HG03280 (cell line): ENCODE data around the gene KCNIP1.

Source experiments
- ATAC-seq: cut with Tn5 transposase; IDR thresholded peaks from one replicate; pipeline ENCODE4 v1.9.1; 2021; ENCODE audit warnings: mild to moderate bottlenecking, moderate library complexity; ENCODE audit not compliant: unreplicated experiment

The KCNIP1 gene

DNA sequence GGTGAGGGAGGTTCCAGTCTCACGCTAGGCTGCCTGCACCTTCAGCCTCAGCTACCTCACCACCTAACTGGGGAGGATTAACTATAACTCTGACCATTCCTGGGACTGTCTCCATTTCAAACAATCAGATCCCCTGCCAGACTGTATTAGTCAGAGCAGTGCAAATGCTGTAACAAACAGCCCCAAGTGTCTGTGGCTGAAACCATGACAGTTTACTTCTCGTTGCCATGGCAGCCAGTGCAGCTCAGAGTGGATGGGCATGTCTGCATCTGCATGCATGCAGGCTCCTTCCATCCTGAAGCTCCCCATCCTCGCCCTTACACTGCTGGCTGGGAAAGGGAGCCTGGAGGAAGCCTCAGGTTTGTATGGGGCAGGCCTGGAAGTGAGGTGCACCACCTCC, 86.7 kb downstream of the KCNIP1 start:
- no peak for ATAC-seq

DNA sequence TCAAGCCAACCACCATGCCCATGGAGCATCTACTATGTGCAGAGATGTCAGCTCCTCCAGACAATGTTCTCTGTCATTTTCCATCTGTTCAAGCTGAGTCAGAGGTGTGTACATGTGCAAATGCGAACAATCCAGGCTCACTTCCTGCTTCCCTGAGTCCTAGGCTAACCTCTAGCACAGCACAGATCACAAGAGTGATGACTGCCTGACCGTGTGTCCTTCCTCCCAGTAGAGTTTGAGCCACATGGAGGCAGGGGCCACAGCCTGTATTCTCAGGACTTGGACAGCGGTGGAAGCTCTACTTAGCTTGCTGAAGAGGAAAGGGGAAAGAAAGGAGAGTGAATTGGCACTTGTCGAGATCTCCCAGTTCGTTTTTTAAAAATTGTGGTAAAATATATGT, 87.2 kb downstream of the KCNIP1 start:
- ATAC-seq, result no peak

DNA sequence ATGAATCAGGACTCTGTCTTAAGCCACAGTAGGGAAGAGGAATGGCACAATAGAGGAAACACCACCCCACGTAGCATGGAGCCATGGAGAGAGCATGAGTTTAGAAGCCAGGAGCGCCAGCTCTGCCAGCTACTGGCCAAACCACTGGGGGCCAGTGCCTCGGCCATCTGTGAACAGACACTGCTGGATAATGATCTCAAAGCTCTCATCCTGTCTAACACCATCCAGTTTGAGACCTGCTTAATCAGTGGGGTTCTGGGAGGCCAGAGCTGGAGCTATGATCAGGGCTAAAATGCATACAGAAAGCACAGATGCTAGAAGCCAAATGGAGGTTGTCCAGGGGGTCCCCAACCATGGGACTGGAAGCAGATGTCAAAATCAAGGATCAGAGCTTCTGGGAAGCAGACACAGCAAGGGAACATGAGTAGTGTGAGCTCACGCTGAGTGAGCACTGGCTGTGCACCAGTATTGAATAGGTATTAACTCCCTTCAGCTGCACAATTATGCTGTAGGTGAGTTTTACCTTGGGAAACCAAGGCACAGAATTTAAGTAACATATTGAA, 92.7 kb downstream of the KCNIP1 start:
- ATAC-seq, result no peak

DNA sequence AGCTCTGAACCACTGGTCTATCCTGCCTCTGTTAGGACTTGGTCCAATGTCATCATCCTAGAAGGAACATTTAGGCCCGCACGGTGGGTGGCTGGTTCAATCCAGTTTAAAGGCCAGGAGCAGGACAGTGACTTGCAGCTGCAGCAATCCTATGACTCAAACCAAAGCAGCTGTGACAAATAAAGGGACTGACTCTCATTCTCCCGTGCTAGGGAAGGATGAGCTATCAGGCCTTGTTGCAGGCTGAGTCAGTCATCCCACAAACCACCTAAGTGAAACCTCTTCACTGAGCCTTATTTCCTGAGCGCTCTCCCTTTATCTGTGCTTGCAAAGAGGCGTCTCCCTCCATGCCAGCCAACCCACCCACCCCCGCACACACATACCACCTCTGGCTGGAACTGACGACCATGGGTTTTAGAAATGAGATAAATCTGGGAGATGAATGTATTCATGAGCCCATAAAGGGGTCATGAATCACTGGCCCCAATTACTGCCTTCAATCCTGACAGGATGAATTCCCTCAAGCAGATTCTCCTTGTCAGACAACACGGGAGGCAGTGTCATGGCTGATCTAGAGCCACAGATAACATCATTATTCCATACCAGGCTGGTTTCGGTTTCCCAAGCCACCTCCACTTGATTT, 93.4 kb downstream of the KCNIP1 start:
- ATAC-seq, result no peak

DNA sequence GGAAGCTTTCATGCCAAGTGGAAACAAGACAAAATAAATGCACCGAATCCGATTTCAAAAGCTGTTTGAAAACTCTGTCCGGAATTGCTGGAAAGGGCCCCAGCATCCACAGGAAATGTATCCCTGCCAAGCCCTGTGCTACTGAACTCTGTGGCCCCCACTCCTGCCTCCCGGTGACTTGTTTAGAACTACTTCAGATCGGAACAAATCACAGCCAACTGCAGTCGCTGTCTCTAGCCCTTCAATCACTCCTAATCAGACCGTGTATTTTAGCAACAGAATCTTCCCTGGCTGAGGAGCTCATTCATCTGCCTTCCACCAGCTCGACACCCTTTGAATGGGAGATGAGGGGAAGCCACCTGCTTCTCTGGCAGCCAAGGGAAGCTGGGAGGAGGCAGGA, 94.1 kb downstream of the KCNIP1 start:
- ATAC-seq, result no peak

DNA sequence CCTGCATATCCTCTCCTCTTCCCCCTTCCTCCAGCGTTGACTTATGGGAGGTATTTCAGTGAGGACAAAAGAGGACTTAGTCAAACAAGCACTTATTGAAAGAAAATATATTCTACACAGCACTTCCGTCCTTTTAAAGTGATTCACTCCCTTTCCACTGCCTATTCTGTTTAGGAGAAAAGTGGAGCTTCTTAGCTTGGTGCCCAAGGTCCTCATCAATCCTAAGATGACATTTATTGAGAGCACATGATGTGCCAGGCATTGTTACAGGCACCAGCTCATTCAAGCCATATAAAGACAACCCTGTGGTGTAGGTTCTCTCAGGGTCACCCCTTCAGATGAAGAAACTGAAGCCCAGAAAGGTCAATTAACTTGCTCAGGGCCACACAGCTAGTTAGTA, 95.9 kb downstream of the KCNIP1 start:
- no peak for ATAC-seq

DNA sequence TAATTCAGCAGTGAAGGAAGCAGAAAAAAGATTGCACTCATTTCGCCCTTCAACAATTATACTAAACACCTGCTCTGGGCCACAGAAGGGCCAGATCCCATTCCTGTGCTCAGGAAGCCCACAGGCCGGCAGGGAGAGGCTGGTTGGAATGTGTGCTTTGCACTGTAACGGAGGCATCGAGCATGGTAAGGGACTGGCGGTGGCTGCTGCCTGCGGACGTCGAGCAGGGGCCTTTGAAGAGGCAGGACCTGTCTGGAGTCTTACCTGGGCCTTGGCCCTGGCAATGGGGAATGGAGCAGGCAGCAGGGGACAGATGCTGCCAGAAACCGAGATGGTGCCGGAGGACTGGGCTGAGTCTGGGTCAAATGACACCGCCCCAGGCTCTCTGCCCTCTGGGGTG, 97.8 kb downstream of the KCNIP1 start:
- no peak for ATAC-seq

DNA sequence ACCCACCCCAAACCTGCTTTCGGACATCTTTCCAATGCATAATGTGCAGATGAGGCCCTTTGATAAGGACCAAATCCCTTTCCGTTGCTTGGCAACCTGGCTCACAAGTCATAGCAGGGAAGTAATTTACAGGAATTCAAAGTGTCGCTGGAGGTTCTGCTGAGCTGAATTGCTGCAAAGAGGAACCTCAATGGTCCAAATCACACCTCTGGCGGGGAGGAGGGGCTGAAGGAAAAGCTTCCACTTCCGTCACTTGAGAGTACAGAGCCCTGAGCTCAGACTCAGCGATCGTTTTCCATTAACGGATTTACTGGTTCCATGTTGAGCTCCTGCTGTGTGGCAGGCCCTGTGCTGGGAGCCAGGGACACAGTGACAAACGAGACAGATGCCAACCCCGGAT, 99.3 kb downstream of the KCNIP1 start:
- no peak for ATAC-seq

DNA sequence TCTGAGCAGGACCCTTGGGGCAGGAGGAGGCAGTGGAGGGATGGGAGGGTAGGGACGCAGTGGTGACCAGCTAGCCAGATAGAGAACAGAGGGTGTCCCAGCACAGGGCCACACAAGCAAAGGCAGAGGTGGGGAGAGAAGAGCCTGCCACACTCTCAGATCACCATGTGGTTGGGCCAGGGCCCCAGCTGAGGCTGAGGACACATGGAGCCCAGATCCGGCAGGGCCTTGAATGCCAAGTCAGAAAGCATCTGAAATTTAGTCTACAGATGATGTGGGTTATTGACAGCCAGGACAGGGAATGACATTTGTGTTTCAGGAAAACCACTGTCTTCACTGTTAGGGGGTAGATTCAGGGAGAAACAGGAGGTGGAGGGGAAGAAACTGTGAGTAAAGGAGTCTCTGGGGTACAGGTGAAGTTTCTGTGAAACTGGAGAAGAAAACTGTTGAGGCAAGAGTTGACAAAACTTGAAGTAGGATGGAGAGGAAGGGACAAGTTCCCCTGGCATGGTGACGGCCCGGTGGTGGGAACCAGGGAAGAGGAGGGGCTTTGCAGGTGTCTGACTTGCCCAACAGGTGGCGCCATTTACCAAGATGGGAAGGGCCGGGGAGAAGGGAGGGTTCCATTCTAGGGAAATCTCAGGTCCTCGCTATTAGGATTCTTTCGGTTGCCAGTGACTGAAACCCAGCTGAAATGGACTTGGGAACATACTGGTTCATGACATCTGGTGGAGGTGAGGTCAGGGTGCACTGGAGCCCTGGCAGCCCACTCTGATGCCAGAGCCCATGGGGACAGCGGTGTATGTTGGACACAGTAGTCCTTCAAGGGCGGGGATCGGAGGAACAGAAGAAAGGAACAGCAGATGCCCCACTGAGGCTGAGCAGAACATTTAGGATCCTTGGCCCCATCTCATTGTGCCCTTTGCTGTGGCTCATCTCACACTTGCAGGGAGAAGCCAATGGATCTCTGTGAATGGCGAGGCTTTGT, 100.1 kb downstream of the KCNIP1 start:
- peak; percentile 54 for ATAC-seq

DNA sequence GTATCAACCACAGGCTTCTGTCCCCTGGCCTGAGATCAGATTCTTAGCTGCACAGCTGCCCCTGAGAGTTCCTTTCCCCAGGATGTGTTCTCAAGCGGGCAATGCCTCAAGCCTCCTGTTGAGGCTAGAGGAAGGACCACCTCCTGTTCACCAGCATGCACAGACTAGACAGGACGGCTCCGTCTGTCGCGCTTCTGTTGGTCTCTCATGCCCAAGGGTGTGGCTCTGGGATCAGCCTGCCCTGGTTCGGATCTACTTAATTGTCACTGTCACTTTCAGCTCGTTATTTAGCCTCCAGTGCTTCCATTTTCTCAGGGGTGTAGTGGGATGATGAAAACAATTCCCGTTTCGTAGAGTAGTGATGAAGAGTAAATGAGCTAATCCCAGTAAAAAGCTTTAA, 103.1 kb downstream of the KCNIP1 start:
- no peak for ATAC-seq

DNA sequence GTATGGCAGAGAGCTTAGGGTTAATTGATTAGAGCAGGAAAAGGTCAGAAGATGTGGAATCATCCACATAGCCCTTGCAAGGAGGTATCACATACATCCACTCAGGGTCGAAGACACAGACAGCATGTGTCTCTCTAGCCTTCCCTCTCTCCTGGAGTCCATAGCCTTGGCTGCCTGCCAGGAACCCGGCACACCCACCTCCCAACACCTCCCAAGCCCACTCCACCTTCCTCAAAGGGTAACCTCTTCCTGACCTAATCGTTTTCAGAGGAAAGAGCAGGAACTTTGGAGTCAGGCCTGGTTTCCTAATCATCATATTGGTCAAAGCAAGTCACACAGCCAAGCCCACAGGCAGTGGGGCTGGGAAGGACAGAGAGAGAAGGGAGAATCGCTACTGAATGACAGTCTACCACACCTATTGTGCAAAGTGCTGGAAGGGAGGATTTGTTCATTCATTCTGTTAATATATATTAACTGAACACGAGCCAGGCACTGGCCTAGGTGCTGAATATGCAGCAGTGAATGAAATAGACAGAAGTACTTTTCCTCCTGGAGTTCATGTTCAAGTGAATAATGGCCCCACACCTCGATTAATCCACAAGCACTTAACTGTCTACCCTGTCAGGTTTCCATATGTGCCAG, 107.8 kb downstream of the KCNIP1 start:
- no peak for ATAC-seq

DNA sequence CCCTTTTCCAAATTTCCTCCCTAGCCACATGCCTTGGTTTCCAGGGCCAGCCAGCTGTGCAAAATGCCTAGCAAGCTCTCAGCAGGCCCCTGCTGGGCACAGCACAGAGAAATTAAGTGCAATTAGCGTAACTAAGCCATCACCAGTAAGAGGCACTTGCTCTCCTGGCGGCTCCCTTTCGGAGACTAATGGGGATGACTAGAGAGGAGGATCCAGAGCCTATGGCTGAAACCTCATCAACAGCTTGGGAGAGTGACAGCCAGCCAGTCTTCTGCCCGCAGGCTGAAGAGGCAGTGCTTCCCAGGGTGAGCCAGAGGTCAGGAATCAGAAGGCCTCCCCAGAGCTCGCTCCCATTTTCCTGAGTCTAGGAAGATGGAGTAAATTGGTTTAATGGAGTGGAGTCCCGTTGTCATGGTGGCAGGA, 108.4 kb downstream of the KCNIP1 start:
- ATAC-seq, result no peak

DNA sequence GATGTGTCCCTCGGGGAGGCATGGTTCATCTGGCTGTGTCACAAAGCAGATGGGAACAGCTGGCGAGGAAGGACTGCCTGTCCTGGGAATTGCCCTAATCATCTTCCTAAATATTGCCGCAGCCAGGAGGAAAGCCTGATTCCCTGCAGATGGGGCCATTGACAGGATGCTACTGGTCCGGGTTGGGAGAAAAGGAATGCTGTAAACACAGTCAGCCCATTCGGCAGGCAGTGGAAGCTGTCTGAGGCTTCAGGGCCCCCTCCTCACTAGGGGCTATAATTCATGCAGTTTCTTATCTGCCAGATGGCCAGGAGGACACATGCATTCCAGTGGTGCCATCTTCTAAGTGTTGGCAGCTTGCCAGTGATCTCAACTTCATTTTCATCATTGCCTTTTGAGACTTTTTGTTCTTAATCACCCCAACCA, 110.3 kb downstream of the KCNIP1 start:
- no peak for ATAC-seq

DNA sequence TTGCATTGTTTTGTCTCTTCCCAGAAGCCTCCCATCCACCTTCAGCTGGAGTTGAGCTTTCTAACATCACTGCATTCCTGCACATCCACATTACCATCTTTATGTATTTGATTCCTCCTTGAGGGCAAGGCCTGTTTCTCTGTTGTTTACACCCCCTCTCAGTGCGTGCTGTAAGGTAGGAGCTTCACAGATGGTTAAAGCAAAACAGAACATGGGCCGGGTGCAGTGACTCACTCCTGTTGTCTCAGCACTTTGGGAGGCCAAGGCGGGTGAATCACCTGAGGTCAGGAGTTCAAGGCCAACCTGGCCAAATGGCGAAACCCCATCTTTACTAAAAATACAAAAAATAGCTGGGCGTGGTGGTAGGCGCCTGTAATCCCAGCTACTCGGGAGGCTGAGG, 110.9 kb downstream of the KCNIP1 start:
- ATAC-seq, result no peak

DNA sequence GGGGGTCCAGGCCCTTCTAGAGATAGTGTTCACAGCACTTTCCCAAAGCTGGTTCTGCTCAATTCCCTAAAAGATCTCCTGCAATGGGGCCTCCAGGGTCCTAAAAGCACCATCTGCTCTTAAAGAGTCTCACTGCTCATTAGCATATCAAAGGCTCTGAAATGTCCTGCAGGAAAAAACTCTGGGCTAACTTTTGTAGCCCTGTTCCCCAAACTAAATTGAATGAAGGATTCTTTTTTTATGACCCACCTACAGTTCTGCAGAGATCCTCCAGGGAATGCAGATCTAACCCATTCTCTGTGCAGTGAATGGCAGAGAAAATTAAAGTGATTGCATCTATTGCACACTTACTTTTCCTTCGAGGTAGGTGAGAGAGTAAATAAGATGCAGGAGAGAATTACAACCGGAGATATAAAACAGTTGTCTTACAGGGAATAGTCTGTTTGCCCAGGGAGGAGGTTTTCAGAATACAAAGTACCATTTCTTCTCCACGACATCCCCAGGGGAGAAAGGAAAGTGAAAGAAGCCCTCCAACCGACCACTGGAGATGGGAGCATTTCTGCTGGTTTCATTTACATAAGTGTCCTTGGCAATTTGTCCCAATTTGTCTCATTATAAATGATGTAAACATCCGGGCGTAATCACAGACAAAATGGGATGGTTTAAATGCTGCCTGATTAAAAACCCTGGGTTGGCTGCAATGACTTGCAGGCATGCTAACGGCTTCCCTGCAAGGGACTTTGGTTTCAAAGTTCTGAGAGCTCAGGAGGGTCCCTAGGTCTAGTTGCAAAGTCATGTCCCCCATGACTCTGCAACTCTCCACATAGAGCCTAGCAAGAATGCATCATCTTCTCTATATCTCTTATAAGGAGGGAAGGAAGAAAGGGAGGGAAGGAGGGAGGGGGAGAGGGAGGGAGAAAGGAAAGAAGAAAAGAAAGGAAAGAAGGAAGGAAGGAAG, 114.0 kb downstream of the KCNIP1 start:
- ATAC-seq, result no peak

DNA sequence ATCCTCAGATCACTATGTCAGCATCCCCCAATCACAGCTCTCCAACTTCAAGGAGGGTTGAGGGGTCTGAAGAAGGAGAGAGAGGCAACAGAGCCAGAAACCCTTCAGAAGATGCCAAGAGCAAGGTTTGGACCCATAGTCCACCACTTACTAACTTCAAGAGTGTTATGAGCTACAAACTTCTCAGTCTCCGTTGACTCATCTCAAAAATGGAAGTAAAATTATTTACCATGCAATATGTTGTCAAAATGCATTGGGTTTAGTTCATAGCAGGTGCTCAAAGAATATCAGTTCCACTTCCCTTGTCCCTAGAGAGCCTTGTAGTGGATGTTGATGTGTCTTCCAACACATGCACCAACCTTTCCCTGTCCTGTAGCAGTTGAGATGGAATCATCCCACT, 116.0 kb downstream of the KCNIP1 start:
- no peak for ATAC-seq

DNA sequence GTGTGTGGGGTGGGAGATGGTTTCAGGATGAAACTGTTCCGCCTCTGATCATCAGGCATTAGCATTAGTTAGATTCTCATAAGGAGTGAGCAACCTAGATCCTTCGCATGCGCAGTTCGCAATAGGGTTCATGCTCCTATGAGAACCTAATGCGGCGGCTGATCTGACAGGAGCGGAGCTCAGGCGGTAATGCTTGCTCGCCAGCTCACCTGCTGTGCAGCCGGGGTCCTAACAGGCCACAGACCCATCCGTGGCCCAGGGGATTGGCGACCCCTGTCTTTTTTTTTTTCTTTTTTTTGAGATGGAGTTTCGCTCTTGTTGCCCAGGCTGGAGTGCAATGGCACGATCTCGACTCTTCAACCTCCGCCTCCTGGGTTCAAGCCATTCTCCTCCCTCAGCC, 119.1 kb downstream of the KCNIP1 start:
- ATAC-seq, result no peak

DNA sequence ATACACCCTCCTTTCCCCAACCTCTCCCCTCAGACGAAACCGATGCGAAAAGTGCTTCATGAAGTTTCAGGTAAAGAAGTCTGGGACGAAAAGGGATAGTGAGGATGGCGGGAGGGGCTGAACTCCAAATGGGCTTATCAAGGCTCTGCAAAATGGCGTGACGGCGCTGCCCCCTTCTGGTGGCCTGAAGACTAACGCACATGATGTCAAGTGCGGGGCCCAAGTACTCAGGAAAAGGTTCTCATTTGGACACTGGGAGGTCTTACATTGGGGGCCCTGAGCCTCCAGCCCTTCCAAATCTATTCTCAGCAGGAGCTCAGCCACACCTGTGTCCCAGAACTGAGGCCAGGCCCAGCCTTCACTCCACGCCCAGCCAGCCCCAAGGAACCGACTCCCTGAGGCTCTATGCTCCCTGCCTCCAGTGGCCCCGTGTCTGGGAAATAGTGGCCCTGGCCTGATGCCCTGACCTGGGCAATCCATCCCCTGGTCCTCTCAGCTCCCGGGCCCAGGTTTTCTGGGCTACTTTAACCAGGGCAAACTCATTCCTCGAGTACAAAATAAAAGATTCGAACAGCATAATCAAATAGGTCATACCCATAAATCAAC, 119.9 kb downstream of the KCNIP1 start:
- no peak for ATAC-seq

DNA sequence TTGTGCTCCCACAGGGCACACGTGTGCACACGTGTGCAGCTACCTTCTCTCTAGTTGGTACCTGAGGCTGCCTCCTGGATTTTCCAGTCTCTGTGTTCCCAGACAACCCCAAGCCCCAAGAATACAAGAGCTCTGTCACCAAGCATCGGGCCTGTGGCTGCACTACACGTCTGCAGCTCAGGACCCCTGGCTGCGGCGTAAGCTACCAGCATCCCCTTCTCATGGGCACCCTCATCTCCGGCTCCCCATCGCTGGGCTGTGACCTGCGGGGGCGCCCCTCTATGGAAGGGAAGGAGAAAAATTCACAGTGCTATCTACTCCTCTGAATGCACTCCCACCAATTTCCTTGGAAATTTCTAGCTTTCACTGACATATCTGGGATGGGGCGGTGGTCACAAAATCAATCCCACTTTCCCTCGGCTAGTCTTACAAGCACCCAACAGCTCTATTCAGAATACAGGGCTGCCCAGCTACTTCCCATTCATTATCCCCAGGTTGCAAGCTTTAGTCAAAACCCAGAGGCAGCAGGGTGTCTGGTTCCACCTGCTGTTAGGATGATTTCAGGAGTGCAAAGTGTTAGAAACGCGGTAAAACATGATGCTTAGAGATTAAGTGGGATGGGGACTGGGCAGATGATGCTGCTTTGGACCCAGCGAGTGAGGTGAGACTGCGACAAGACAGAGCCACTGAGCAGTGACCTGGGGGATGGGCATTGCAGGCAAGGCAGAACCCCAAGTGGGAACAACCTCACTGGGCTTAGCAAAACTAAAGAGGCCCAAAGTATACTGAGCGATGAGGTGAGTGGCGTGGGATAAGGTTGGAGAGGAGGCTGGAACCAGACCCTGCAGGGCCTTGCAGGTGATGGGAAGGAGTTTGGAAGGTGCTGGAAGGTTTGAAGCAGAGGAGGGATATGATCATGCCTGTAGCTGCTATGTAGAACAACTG, 121.7 kb downstream of the KCNIP1 start:
- no peak for ATAC-seq
